Measurements from ENCODE around the gene DEFB132. TPM values are rescaled to one million over a fixed set of nuclear protein-coding genes. Genes with fewer than 3 reads are reported as not detected.
"Not testable (repeated sequence)": the region's sequence is repeated elsewhere in the genome, so short reads cannot be mapped to it uniquely, and the experiment has no call there.

The DEFB132 gene
- polyA plus RNA-seq (ENCODE audit: insufficient read length in 3 of 3) = not detected
- long read RNA-seq, donor 1 = 0 reads
- long read RNA-seq, donor 2 = 0 reads
- long read RNA-seq, donor 3 = 0 reads
- long read RNA-seq, donor 4, partial matches to known transcripts = 50 of 57 reads
- long read RNA-seq, donor 4, other reads (novel, unspliced or antisense) = 7 of 57 reads
- long read RNA-seq, donor 5 = 0 reads
- long read RNA-seq, donor 6 = 0 reads
- long read RNA-seq, donor 7 = 0 reads
- long read RNA-seq, donor 8 = 0 reads
- long read RNA-seq, donor 9 = 0 reads
- long read RNA-seq, donor 10 = 0 reads
- long read RNA-seq, donor 11 = 0 reads
- long read RNA-seq, donor 12, partial matches to known transcripts = 46 of 59 reads
- long read RNA-seq, donor 12, other reads (novel, unspliced or antisense) = 13 of 59 reads
- long read RNA-seq, donor 13, partial matches to known transcripts = 30 of 30 reads
- long read RNA-seq, donor 13, other reads (novel, unspliced or antisense) = 0 of 30 reads
- long read RNA-seq, donor 14 = 0 reads
- long read RNA-seq, donor 15 = 0 reads
- long read RNA-seq, donor 16, partial matches to known transcripts = 34 of 40 reads
- long read RNA-seq, donor 16, other reads (novel, unspliced or antisense) = 6 of 40 reads

- DNase-seq = no peak
These were observed at the start of gene DEFB132 for GRCh38 chr20:257419-257818. Gene DEFB132 (plus strand): TSS chr20:257724. CDS start chr20:257779, 55 bp downstream.

GRCh38 chr20:208942-209566 is 48.5 kb upstream of the DEFB132 start:
- peak; percentile 29 for DNase-seq

- peak; percentile 4 for DNase-seq
These were observed 46.6 kb upstream of the DEFB132 start for GRCh38 chr20:210809-211502.

GRCh38 chr20:214383-214782 is 43.1 kb upstream of the DEFB132 start:
- DNase-seq = no peak

- DNase-seq = no peak
These were observed 41.7 kb upstream of the DEFB132 start for GRCh38 chr20:215796-216195.

GRCh38 chr20:217266-217665 is 40.3 kb upstream of the DEFB132 start:
- DNase-seq = no peak

- DNase-seq = peak; percentile 14
These were observed 38.0 kb upstream of the DEFB132 start for GRCh38 chr20:219290-220115.

GRCh38 chr20:221258-221830 is 36.2 kb upstream of the DEFB132 start:
- no peak for DNase-seq

- DNase-seq = not testable (repeated sequence)
These were observed 31.6 kb upstream of the DEFB132 start for GRCh38 chr20:225879-226278.

GRCh38 chr20:226958-227357 is 30.6 kb upstream of the DEFB132 start, which contains the start of gene DEFB129:
Gene DEFB129 (plus strand): TSS chr20:227258. CDS start chr20:227289, 31 bp downstream.
- DNase-seq = no peak

GRCh38 chr20:227439-228105 is 30.0 kb upstream of the DEFB132 start:
- no peak for DNase-seq

- peak; percentile 14 for DNase-seq
These were observed 21.6 kb upstream of the DEFB132 start for GRCh38 chr20:235891-236290.

GRCh38 chr20:237489-237888 is 20.0 kb upstream of the DEFB132 start:
- no peak for DNase-seq

GRCh38 chr20:237929-238328 is 19.6 kb upstream of the DEFB132 start:
- DNase-seq = no peak

- no peak for DNase-seq
These were observed 14.6 kb upstream of the DEFB132 start for GRCh38 chr20:242905-243304.

GRCh38 chr20:251354-251753 is 6.2 kb upstream of the DEFB132 start:
- no peak for DNase-seq

- DNase-seq = no peak
These were observed 4.7 kb upstream of the DEFB132 start for GRCh38 chr20:252801-253200.

- not testable (repeated sequence) for DNase-seq
These were observed 4.1 kb upstream of the DEFB132 start for GRCh38 chr20:253447-253846.

- no peak for DNase-seq
These were observed 840 bp downstream of the DEFB132 start for GRCh38 chr20:258269-258858.

GRCh38 chr20:258963-259362 is 1.4 kb downstream of the DEFB132 start:
- no peak for DNase-seq
